GM12891 (cell line): ENCODE data around the gene C13orf42.
"Not testable (repeated sequence)": the region's sequence is repeated elsewhere in the genome, so short reads cannot be mapped to it uniquely, and the experiment has no call there.

ENCODE experiments used
- DNase-seq: peaks from one replicate; pipeline ENCODE4 v3.0.0; 2011; ENCODE audit warnings: low spot score; ENCODE audit not compliant: insufficient read length
- FAIRE-seq: peaks from 2 replicates; lab custom pipeline; 2011; peaks lifted over from hg19 to GRCh38; lab: Jason Lieb, UNC
- PAX5 ChIP-seq: IDR thresholded peaks from 2 replicates; pipeline ENCODE4 v1.6.1; 2011; ENCODE audit warnings: low read length, moderate library complexity, mild to moderate bottlenecking; ENCODE audit not compliant: insufficient read depth, severe bottlenecking
- POLR2A ChIP-seq: IDR thresholded peaks from 2 replicates; pipeline ENCODE4 v1.6.1; 2011; ENCODE audit warnings: low read depth, low read length, control low read depth
- POLR2AphosphoS5 ChIP-seq: IDR thresholded peaks from 2 replicates; pipeline ENCODE4 v1.6.1; 2011; ENCODE audit warnings: low read depth, low read length, control low read depth
- POU2F2 ChIP-seq: IDR thresholded peaks from 2 replicates; pipeline ENCODE4 v1.6.1; 2011; ENCODE audit warnings: low read depth, mild to moderate bottlenecking, control low read depth, low read length, moderate library complexity
- SPI1 ChIP-seq: IDR thresholded peaks from 2 replicates; pipeline ENCODE4 v1.6.1; 2011; ENCODE audit warnings: low read depth, low read length, control low read depth
- TAF1 ChIP-seq: IDR thresholded peaks from 2 replicates; pipeline ENCODE4 v1.6.1; 2011; ENCODE audit warnings: low read depth, low read length, control low read depth

C13orf42 gene

GRCh38 chr13:51097353-51098043 is 13.6 kb downstream of the C13orf42 start:
- TF ChIP-seq PAX5 (no peak), SPI1 (no peak), POU2F2 (no peak), POLR2AphosphoS5 (no peak), TAF1 (no peak), POLR2A (no peak)
- no peak for DNase-seq
- FAIRE-seq: no peak

GRCh38 chr13:51096131-51096530 is 14.9 kb downstream of the C13orf42 start:
- DNase-seq: no peak
- FAIRE-seq: no peak
- TF ChIP-seq POLR2A (no peak), TAF1 (no peak), POU2F2 (no peak), PAX5 (no peak), POLR2AphosphoS5 (no peak), SPI1 (no peak)

GRCh38 chr13:51093574-51093973 is 17.5 kb downstream of the C13orf42 start:
- DNase-seq: no peak
- TF ChIP-seq SPI1: no peak
- TF ChIP-seq POLR2AphosphoS5: no peak
- no peak for TF ChIP-seq POLR2A
- no peak for TF ChIP-seq POU2F2
- no peak for TF ChIP-seq TAF1
- no peak for TF ChIP-seq PAX5
- no peak for FAIRE-seq

DNA sequence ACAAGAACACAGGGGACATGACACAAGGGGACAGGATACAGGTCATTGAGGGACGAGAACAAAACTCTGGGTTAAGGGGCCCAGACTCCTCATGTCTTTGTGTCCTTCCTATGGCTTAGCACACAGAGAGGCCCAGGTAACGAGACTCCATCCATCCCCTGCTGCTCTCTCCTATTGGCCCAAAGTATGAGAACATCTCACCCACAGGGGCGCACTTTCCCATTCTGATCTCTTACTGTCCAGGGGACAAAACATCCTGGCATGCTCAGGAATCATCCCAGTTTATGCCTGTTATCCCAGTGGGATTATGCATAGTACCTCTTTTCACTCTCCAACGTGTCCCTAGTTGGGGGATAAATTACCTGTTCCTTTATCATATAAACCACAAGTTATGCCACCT is 19.2 kb downstream of the C13orf42 start:
- TF ChIP-seq POLR2AphosphoS5 (no peak), PAX5 (no peak), POU2F2 (no peak), TAF1 (no peak), SPI1 (no peak), POLR2A (no peak)
- FAIRE-seq (no peak), DNase-seq (no peak)

- TF ChIP-seq POU2F2: no peak
- TF ChIP-seq POLR2AphosphoS5: no peak
- no peak for TF ChIP-seq PAX5
- TF ChIP-seq SPI1: no peak
- no peak for TF ChIP-seq TAF1
- no peak for TF ChIP-seq POLR2A
- FAIRE-seq (no peak), DNase-seq (no peak)
Observed at GRCh38 chr13:51083706-51084105, 27.4 kb downstream of the C13orf42 start.

- not testable (repeated sequence) for FAIRE-seq, DNase-seq
Observed at GRCh38 chr13:51080478-51081065, 30.5 kb downstream of the C13orf42 start.

DNA sequence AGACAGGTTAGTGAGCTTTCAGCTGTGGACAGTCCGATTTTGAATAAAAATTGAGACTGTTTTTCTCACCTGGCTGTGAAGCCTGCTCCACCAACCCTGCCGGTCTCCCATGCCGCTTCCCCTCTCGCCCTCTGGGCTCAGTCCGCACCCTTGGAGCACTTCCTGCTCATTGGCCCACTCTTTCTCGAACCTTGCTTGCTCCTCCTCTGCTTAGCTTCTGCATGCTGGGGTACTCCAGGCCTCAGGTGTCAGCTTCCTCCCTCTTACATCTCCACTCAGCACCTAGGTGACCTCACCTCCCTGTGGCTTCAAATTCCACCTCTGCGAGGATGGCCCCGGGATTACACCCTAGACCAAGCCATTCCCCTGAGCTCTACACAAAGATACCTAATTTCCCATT is 39.6 kb downstream of the C13orf42 start:
- FAIRE-seq (no peak), DNase-seq (no peak)
- TF ChIP-seq POU2F2: no peak
- TF ChIP-seq SPI1: no peak
- no peak for TF ChIP-seq POLR2AphosphoS5
- TF ChIP-seq PAX5: no peak
- no peak for TF ChIP-seq POLR2A
- no peak for TF ChIP-seq TAF1

GRCh38 chr13:51070005-51070649 is 40.9 kb downstream of the C13orf42 start:
- TF ChIP-seq POLR2AphosphoS5: no peak
- TF ChIP-seq SPI1: no peak
- TF ChIP-seq POLR2A: no peak
- no peak for TF ChIP-seq POU2F2
- no peak for TF ChIP-seq TAF1
- no peak for TF ChIP-seq PAX5
- FAIRE-seq (peak; percentile 89), DNase-seq (peak; percentile 36)

GRCh38 chr13:51068501-51068900 is 42.6 kb downstream of the C13orf42 start:
- FAIRE-seq (no peak), DNase-seq (no peak)
- no peak for TF ChIP-seq POLR2AphosphoS5
- no peak for TF ChIP-seq POLR2A
- TF ChIP-seq POU2F2: no peak
- no peak for TF ChIP-seq PAX5
- no peak for TF ChIP-seq SPI1
- no peak for TF ChIP-seq TAF1
